GM20000 (cell line): ENCODE results near the gene UGT1A10.

Experiments used
- DNase-seq: peaks from one replicate; pipeline ENCODE4 v3.0.0; 2012; ENCODE audit warnings: low spot score
- TF ChIP-seq, protein P1 (sequence below): IDR thresholded peaks from 2 replicates; pipeline ENCODE4 v1.5.1; 2012; ENCODE audit warnings: mild to moderate bottlenecking, control low read depth; ENCODE audit errors: extremely low read depth, missing control alignments

UGT1A10 gene

DNA sequence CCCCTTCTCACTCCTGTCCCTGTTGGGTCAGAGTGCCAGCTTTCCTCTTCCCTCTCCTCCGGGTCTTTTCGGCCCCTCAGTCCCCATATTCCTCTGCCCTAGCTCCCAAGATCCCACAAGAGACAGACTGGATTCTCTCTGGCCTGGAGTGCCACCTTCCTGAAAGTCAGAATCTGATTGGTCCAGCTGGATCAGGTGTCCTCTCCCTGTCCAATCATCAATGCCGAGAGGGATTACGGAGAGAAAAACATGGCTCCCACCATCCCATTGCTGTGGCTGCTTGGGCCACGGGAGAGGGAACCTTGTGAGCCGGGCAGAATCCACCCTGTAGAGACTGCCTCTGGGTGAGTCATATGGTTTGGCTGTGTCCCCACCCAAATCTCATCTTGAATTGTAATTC is 139.2 kb downstream of the UGT1A10 start:
- TF ChIP-seq, protein P1, sequence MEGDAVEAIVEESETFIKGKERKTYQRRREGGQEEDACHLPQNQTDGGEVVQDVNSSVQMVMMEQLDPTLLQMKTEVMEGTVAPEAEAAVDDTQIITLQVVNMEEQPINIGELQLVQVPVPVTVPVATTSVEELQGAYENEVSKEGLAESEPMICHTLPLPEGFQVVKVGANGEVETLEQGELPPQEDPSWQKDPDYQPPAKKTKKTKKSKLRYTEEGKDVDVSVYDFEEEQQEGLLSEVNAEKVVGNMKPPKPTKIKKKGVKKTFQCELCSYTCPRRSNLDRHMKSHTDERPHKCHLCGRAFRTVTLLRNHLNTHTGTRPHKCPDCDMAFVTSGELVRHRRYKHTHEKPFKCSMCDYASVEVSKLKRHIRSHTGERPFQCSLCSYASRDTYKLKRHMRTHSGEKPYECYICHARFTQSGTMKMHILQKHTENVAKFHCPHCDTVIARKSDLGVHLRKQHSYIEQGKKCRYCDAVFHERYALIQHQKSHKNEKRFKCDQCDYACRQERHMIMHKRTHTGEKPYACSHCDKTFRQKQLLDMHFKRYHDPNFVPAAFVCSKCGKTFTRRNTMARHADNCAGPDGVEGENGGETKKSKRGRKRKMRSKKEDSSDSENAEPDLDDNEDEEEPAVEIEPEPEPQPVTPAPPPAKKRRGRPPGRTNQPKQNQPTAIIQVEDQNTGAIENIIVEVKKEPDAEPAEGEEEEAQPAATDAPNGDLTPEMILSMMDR, result no peak
- DNase-seq, result no peak

DNA sequence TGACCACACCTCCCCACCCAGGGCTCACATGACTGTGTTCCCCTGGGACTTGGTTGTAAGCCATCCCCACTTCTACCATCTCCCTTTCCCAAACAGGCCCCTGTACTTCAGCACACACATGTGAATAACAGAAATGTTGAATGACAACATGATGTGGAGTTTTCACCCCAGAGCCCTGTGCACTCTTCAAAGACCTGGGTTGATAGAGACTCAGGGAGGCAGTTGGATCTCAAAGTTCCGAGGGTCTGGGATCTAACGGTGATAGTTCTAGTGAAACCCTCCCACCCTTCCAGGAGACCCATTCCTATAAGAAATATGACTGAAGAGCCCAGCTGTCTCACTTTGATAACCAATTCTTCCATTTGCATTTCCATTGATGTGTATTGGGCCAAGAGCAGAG is 141.8 kb downstream of the UGT1A10 start, which contains the start of gene MROH2A:
Gene MROH2A (plus strand): TSS at position 301 of the 400 bp plus-strand sequence. CDS start 1,029 bp downstream, outside the sequence.
- no peak for DNase-seq
- TF ChIP-seq, protein P1, result no peak

DNA sequence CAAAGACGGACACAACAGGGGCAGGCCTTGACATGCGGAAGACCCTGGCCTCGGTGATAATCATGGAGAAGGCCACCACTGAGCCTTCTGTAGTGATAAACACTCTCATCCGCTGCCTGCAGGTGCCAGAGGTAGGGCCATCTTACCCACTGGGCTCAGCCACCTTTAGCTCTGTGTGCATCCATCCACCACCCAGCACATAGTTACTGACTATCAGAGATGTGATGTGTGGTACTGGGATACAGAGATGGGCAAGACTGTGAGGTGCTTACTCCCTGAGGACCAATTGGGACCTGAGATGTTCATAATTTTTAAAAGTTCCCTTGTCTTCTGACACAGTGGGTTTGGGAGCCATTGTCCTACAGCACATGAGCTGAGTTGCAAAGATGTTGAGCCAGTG is 143.5 kb downstream of the UGT1A10 start:
- no peak for DNase-seq
- TF ChIP-seq, protein P1, result no peak

DNA sequence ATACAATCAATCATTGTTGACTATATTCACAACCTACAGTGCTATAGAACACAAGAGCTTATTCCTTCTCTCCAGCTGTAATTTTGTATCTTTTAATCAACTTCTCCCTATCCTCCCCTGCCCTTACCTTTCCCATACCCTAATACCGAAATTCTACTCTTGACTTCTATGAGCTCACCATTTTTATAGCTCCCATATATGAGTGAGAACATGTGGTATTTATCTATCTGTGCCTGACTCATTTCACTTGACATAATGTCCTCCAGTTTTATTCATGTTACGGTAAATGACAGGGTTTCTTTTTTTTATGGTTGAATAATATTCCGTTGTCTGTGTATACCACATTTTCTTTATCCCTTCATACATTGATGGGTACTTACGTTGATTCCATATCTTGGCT is 144.5 kb downstream of the UGT1A10 start:
- DNase-seq, result no peak
- TF ChIP-seq, protein P1, result no peak

DNA sequence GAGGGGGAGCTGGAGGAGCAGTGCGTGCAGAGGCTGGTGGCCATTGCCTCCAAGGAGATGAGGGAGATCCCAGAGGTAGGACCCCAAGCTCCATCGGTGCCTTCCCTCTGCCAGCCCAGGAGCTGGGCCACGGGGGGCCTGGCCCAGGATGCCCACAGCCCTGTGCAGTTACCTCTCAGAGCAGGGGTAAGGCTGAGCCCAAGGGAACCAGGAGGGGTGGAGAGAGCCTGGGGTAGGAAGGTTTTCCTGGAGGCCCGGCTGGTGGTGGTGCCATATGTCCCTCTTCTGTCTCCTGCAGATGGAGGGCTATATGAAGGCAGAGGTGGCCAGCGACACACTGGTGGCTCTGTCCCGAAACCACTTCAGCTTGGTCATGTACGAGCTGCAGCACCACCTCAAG is 153.3 kb downstream of the UGT1A10 start:
- TF ChIP-seq, protein P1, result no peak
- DNase-seq, result no peak

DNA sequence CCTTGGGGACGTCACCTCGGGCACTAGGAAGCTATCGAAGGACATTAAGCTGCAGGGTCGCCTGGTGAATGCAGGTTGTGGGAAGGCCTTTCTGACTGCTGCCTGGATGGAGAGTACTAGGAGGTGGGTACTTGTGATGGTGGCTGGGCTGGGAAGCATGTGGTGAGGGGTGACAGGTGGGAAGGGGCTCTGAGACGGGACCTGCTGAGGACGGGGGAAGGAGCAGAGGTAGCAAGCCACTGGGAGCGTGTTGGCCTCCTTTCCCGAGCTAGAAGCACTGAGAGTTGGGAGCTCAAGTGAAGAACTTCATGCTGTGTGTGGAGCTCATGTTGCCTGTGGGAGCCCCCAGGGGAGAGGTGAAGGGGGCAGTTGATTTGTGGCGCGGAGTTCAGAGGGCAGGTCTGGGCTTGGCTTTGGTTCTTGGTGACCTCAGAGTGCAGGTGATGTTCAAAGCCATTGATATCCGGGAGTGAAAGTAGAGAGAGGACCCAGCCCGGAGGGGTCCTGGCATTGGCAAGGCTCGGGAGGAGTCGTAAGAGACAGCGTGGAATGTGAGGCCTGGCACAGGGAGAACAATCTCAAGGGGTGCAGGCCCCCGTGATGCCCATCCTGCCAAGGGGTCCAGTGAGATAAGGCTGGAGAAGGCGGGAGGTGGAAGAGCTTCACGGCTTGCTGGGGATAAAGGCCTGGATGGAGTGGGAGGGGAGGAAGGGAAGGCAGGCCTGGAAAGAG is 155.1 kb downstream of the UGT1A10 start:
- TF ChIP-seq, protein P1, result no peak
- DNase-seq, result no peak

DNA sequence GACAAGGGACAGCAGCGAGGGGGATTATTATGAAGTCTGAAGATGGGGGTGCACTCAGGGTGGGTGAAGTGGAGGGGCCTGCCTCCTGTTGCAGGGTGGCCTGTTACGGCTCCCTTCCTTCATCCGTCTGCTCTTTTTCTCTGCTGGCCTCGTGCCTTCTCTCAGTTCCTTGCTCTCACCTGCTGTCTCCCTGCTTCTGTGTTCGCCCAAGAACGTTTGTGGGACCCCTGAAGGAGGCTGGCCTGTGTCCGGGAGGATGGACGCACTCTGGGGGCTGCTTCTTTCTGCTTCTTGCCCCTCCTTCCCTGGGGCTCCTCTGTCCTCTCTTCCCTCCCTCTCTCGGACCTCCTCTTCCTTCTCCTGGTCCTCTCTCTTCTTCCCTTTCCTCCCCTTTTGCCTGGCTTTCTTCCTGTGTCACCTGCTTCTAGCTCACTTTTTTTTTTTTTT is 155.7 kb downstream of the UGT1A10 start:
- TF ChIP-seq, protein P1, result no peak
- no peak for DNase-seq
